Stomach (tissue), 9 donors: ENCODE measurements around the gene KCNH6. TPM values are rescaled to one million over a fixed set of nuclear protein-coding genes. Genes with fewer than 3 reads are reported as not detected.

Experiments
- DNase-seq, 2 donors: peaks; one replicate each; pipeline versions ENCODE4 v3.0.0 to v3.0.0-alpha.2; 2013 to 2019
- H3K27ac ChIP-seq, 5 donors: fragments of 200-600 bp in 4 of 5; sonication (generic) in 4 of 5; one replicate each; pipeline ENCODE4 v1.5.1; 2013 to 2019; ENCODE audit warnings: mild to moderate bottlenecking in 1 of 5, moderate library complexity in 1 of 5
- H3K27me3 ChIP-seq, 3 donors: fragments of 200-600 bp; sonication (generic); one replicate each; pipeline ENCODE4 v1.5.1; 2017 to 2019; ENCODE audit warnings: mixed run types in 1 of 3
- H3K36me3 ChIP-seq, 4 donors: fragments of 200-600 bp; sonication (generic); 1 replicate in 3 of 4; 2 replicates in 1 of 4; pipeline ENCODE4 v1.5.1; 2016 to 2019
- H3K4me1 ChIP-seq, 4 donors: fragments of 200-600 bp; sonication (generic); one replicate each; pipeline ENCODE4 v1.5.1; 2016 to 2019
- H3K4me3 ChIP-seq, 4 donors: fragments of 200-600 bp; sonication (generic) in 3 of 4; one replicate each; pipeline ENCODE4 v1.5.1; 2016 to 2019; ENCODE audit warnings: mild to moderate bottlenecking in 1 of 4
- H3K9me3 ChIP-seq, 4 donors: fragments of 200-600 bp; sonication (generic); one replicate each; pipeline ENCODE4 v1.5.1; 2016 to 2019
- EP300 ChIP-seq: sonication (generic); formaldehyde crosslinking; IDR thresholded peaks from one replicate; pipeline ENCODE4 v1.6.1; 2017; ENCODE audit warnings: antibody characterized with exemption
- POLR2A ChIP-seq, 4 donors: fragments of 450-650 bp; IDR thresholded peaks; one replicate each; pipeline ENCODE4 v1.6.1; 2016; ENCODE audit warnings: antibody characterized with exemption in 4 of 4, control low read depth in 2 of 4, mild to moderate bottlenecking in 1 of 4, moderate library complexity in 1 of 4
- POLR2AphosphoS5 ChIP-seq, 3 donors: sonication (generic); formaldehyde crosslinking; IDR thresholded peaks; one replicate each; pipeline ENCODE4 v1.6.1; 2016; ENCODE audit warnings: antibody characterized with exemption in 3 of 3
- WGBS, 5 donors: extraction: QIAGEN DNeasy Blood & Tissue Kit in 3 of 5; methylation state at CpG; one replicate each; pipeline versions ENCODE4 v1.1.5 to v1.1.7; 2013 to 2018; 5-methylcytosine and 5-hydroxymethylcytosine counted together
- intact Hi-C: fragments of 100-400 bp; cut with DNase I; formaldehyde crosslinking; loops from one replicate; pipeline ENCODE4 v1.15.1; 2023; ENCODE audit warnings: low total_unique reads
- polyA plus RNA-seq, 3 donors: library from polyadenylated mRNA; stranded (reverse); fragments of 200-250 nt; gene quantifications; one replicate each; pipeline ENCODE4 v1.2.3, GENCODE V29; 2013
- small RNA-seq, 4 donors: library from RNA; depleted of rRNA; stranded (forward); fragments of <200 nt; gene quantifications; one replicate each; pipeline ENCODE3, GENCODE V24; 2016
- total RNA-seq, 5 donors: library from RNA; depleted of rRNA; stranded (reverse); fragments of >200 nt; gene quantifications; one replicate each; pipeline versions ENCODE4 v1.1.0 to v1.2.3, GENCODE V29; 2014 to 2016
- TF ChIP-seq, protein P1 (sequence below), 7 experiments: fragments of 450-650 bp in 4 of 7; fragments of 200-600 bp in 3 of 7; sonication (generic) in 3 of 7; IDR thresholded peaks; one replicate each; pipeline ENCODE4 v1.5.1; 2016 to 2019; ENCODE audit warnings: antibody characterized with exemption in 7 of 7, control low read depth in 2 of 7, mild to moderate bottlenecking in 1 of 7
- donor health status: healthy with polysubstance abuse.
- donor health status: Bipolar disorder and iron deficiency.
- donor health status: healthy.

KCNH6 gene
- total and polyA plus RNA-seq, 8 donors: 0.20 to 2.3 (median 0.45) TPM; not detected in 1

DNA sequence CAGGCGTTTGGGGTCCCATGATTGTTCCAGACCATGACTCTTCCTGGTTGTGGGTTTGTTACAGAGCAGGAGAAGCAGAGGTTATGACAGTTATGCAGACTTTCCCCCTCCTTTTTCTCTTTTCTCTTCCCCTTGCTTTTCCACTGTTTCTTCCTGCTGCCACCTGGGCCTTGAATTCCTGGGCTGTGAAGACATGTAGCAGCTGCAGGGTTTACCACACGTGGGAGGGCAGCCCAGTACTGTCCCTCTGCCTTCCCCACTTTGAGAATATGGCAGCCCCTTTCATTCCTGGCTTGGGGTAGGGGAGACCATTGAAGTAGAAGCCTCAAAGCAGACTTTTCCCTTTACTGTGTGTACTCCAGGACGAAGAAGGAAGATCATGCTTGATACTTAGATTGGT is 69.6 kb downstream of the KCNH6 start:
- 76 to 92% (median 87%) methylated on average over 3 of the region's 3 CpGs for WGBS, 5 donors
- Histone ChIP-seq H3K4me3 (no peak overlapping the region), H3K4me1 (no peaks in the 10 kb centered on the region), H3K9me3 (no peaks in the 10 kb centered on the region), H3K27me3 (no peaks in the 10 kb centered on the region), H3K36me3 (peaks cover 27 to 78% (median 69%) of the 10 kb centered on the region in 4 donors), H3K27ac (no peak overlapping the region)
- intact Hi-C loops: no loop called here
- no peak for TF ChIP-seq POLR2AphosphoS5 (IDR thresholded peaks at IDR 0.05)
- TF ChIP-seq EP300: no peak
- TF ChIP-seq, protein P1, sequence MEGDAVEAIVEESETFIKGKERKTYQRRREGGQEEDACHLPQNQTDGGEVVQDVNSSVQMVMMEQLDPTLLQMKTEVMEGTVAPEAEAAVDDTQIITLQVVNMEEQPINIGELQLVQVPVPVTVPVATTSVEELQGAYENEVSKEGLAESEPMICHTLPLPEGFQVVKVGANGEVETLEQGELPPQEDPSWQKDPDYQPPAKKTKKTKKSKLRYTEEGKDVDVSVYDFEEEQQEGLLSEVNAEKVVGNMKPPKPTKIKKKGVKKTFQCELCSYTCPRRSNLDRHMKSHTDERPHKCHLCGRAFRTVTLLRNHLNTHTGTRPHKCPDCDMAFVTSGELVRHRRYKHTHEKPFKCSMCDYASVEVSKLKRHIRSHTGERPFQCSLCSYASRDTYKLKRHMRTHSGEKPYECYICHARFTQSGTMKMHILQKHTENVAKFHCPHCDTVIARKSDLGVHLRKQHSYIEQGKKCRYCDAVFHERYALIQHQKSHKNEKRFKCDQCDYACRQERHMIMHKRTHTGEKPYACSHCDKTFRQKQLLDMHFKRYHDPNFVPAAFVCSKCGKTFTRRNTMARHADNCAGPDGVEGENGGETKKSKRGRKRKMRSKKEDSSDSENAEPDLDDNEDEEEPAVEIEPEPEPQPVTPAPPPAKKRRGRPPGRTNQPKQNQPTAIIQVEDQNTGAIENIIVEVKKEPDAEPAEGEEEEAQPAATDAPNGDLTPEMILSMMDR (IDR thresholded peaks at IDR 0.05): no peak
- TF ChIP-seq POLR2A (IDR thresholded peaks at IDR 0.05): no peak
- DNase-seq: no peak

DNA sequence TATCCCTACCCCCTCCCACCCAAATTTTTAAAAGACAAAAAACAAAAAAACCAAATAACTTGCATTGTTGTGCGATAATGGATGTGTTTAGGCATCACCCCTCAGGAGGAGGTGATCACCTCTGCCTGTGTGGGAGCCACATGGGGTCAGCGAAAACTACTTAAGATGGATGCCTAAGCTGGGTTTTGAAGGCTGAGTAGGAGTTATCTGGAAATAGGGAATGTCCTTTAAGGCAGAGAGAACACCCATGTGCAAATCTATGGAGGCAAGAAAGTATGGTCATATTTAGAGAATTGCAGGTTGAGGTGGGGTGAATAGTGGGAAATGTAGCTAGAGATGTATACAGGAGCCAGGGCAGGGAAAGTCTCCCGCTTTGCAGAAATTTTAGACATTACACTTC is 72.0 kb downstream of the KCNH6 start:
- Histone ChIP-seq H3K27ac (no peak overlapping the region), H3K4me1 (peaks cover 4 to 6% (median 4%) of the 10 kb centered on the region in 4 donors), H3K9me3 (no peaks in the 10 kb centered on the region), H3K27me3 (no peaks in the 10 kb centered on the region), H3K4me3 (no peak overlapping the region), H3K36me3 (peaks cover 12 to 54% (median 47%) of the 10 kb centered on the region in 4 donors)
- DNase-seq: no peak
- 96 to 99% (median 98%) methylated on average over 3 of the region's 3 CpGs for WGBS, 5 donors
- no peak for TF ChIP-seq POLR2AphosphoS5 (IDR thresholded peaks at IDR 0.05)
- TF ChIP-seq EP300: no peak
- TF ChIP-seq, protein P1 (IDR thresholded peaks at IDR 0.05): no peak
- TF ChIP-seq POLR2A (IDR thresholded peaks at IDR 0.05): no peak
- intact Hi-C loops: no loop called here

Small RNA genes lying within 50 kb of the gene (small RNA-seq; reads per million reads assigned to genes)
- gene RNU6-288P: 0 reads per million in 4 donors

Other genes starting within 250 kb of the KCNH6 start
- gene CYB561, start 77.1 kb upstream of the KCNH6 start, total RNA-seq: 100 to 1,000 TPM in 2 of 5 donors, 10 to 100 TPM in 3; 26.1 to 394 (median 97.1) TPM
- gene CYB561, start 77.1 kb upstream of the KCNH6 start, polyA plus RNA-seq: 10 to 100 TPM; 10.8 to 27.4 (median 23.7) TPM
- gene ACE, start 46.3 kb upstream of the KCNH6 start, total RNA-seq: 100 to 1,000 TPM in 1 of 5 donors, 10 to 100 TPM in 1, 1 to 10 TPM in 3; 3.6 to 232 (median 6.8) TPM
- gene ACE, start 46.3 kb upstream of the KCNH6 start, polyA plus RNA-seq: 1 to 10 TPM; 1.3 to 2.7 (median 2.6) TPM
- gene DCAF7, start 27.1 kb downstream of the KCNH6 start, total RNA-seq: 10 to 100 TPM; 14.6 to 45.5 (median 23.5) TPM
- 10 to 100 TPM; 11.6 to 14.8 (median 13.7) TPM for gene DCAF7, start 27.1 kb downstream of the KCNH6 start, polyA plus RNA-seq
- gene TACO1, start 77.5 kb downstream of the KCNH6 start, total RNA-seq: 10 to 100 TPM in 3 of 5 donors, 1 to 10 TPM in 2; 7.0 to 26.6 (median 10.4) TPM
- 10 to 100 TPM; 18.9 to 20.9 (median 20.9) TPM for gene TACO1, start 77.5 kb downstream of the KCNH6 start, polyA plus RNA-seq
- gene MAP3K3, start 99.1 kb downstream of the KCNH6 start, total RNA-seq: 10 to 100 TPM; 13.4 to 99.5 (median 28.5) TPM
- 10 to 100 TPM in 2 of 3 donors, 1 to 10 TPM in 1; 9.3 to 16.9 (median 10.7) TPM for gene MAP3K3, start 99.1 kb downstream of the KCNH6 start, polyA plus RNA-seq
- gene LIMD2, start 176.8 kb downstream of the KCNH6 start, total RNA-seq: 10 to 100 TPM in 2 of 5 donors, 1 to 10 TPM in 3; 4.9 to 27.2 (median 9.6) TPM
- gene LIMD2, start 176.8 kb downstream of the KCNH6 start, polyA plus RNA-seq: 10 to 100 TPM; 12.0 to 21.0 (median 20.2) TPM
- 10 to 100 TPM; 15.8 to 56.2 (median 31.3) TPM for gene STRADA, start 218.4 kb downstream of the KCNH6 start, total RNA-seq
- gene STRADA, start 218.4 kb downstream of the KCNH6 start, polyA plus RNA-seq: 10 to 100 TPM in 2 of 3 donors, 1 to 10 TPM in 1; 9.8 to 17.7 (median 12.6) TPM